Testis (tissue), 2 donors: Measurements from ENCODE around the gene CHCHD3.

Source experiments
- CTCF ChIP-seq, 3 experiments: fragments of 450-650 bp in 2 of 3; fragments of 200-600 bp in 1 of 3; sonication (generic) in 1 of 3; IDR thresholded peaks; one replicate each; pipeline ENCODE4 v1.5.1; 2016 to 2019; ENCODE audit warnings: antibody characterized with exemption in 3 of 3, mild to moderate bottlenecking in 2 of 3, moderate library complexity in 1 of 3
- POLR2A ChIP-seq: fragments of 450-650 bp; IDR thresholded peaks from one replicate; pipeline ENCODE4 v1.6.1; 2017; ENCODE audit warnings: antibody characterized with exemption, mild to moderate bottlenecking, moderate library complexity

- no peak for TF ChIP-seq POLR2A
- TF ChIP-seq CTCF (IDR thresholded peaks at IDR 0.05) = no peak
Observed at GRCh38 chr7:132876576-132876975, 205.3 kb downstream of the CHCHD3 start.
